ENCODE results near the gene TES.

- TF ChIP-seq CTCF (IDR thresholded peaks at IDR 0.05) (no peak), POLR2A (IDR thresholded peaks at IDR 0.05) (no peak), POLR2AphosphoS5 (IDR thresholded peaks at IDR 0.05) (no peak)
These were observed 11.5 kb upstream of the TES start for GRCh38 chr7:116198748-116199410.
